ENCODE results near the gene FAM241B.

FAM241B gene

DNA sequence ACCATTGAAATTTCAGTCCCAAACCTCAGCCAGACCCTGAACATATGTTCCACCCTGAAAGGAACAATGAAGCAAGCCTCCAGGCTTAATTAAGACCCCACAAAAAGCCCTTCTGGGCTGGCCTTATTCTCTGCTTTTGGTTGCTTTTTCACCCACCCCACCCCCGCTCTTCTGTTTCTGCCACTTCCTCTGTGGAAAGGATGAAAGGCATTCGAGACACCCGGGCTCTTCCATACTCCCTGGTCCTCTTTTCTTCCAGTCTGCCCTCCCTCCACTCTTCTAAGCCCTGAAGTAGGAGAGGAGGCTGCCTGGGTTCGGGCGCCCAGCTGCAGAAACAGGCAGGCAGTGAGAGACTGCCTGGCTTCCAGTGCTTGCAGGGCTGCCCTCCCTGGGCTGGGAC, 9.4 kb upstream of the FAM241B start:
- H3K9ac ChIP-seq (ENCODE audit: low read depth, low read length): no peak overlapping the region
- H3K36me3 ChIP-seq (ENCODE audit: insufficient read depth, low read depth, low read length): no peaks in the 10 kb centered on the region
- 0 out of 2 replicates have a peak, but pooled peaks cover 6% of the 10 kb centered on the region for H3K27me3 ChIP-seq (ENCODE audit: insufficient read depth, low read length)
- no peak overlapping the region for H3K4me3 ChIP-seq (ENCODE audit: low read length)
- H3K9me3 ChIP-seq (ENCODE audit: insufficient read depth, low read depth, low read length): peaks cover 10% of the 10 kb centered on the region
- H3K4me1 ChIP-seq (ENCODE audit: insufficient read depth, low read length): no peaks in the 10 kb centered on the region
- H3K27ac ChIP-seq (ENCODE audit: low read length): no peak overlapping the region

- Histone ChIP-seq H3K27me3 (ENCODE audit: insufficient read depth, low read length) (peaks cover 27% of the 10 kb centered on the region), H3K4me1 (ENCODE audit: insufficient read depth, low read length) (no peaks in the 10 kb centered on the region), H3K9ac (ENCODE audit: low read depth, low read length) (no peak overlapping the region), H3K36me3 (ENCODE audit: insufficient read depth, low read depth, low read length) (no peaks in the 10 kb centered on the region), H3K9me3 (ENCODE audit: insufficient read depth, low read depth, low read length) (peaks cover 10% of the 10 kb centered on the region), H3K27ac (ENCODE audit: low read length) (no peak overlapping the region), H3K4me3 (ENCODE audit: low read length) (no peak overlapping the region)
Measured at GRCh38 chr10:69624245-69624786, 5.7 kb upstream of the FAM241B start.

DNA sequence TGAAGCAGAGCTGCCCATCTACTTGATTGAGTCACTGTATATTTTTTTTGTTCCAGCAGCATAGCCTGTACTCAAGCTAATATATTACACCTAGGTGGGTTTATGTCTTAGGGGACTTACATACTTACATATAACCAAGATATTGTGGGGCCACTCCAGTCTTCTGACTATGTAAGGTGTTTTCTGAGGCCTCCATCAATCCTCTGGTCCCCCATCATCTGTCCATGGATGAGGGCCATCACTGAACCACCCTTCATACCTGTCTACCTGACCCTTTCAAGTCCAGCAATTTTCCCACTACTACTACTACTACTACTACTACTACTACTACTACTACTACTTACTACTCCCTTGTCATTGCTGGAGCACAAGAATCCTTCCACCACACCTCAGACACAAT, 3.2 kb upstream of the FAM241B start:
- Histone ChIP-seq H3K4me1 (ENCODE audit: insufficient read depth, low read length) (no peaks in the 10 kb centered on the region; the same call in 1 of the 2 replicates), H3K36me3 (ENCODE audit: insufficient read depth, low read depth, low read length) (no peaks in the 10 kb centered on the region; the same call in 1 of the 2 replicates), H3K27me3 (ENCODE audit: insufficient read depth, low read length) (peaks cover 37% of the 10 kb centered on the region), H3K9ac (ENCODE audit: low read depth, low read length) (no peak overlapping the region), H3K4me3 (ENCODE audit: low read length) (no peak overlapping the region), H3K27ac (ENCODE audit: low read length) (no peak overlapping the region), H3K9me3 (ENCODE audit: insufficient read depth, low read depth, low read length) (peaks cover 10% of the 10 kb centered on the region)

- H3K36me3 ChIP-seq (ENCODE audit: insufficient read depth, low read depth, low read length): peaks cover 18% of the 10 kb centered on the region
- peaks cover 7% of the 10 kb centered on the region for H3K9me3 ChIP-seq (ENCODE audit: insufficient read depth, low read depth, low read length)
- no peak overlapping the region for H3K27ac ChIP-seq (ENCODE audit: low read length)
- H3K4me3 ChIP-seq (ENCODE audit: low read length): no peak overlapping the region
- peaks cover 37% of the 10 kb centered on the region for H3K27me3 ChIP-seq (ENCODE audit: insufficient read depth, low read length)
- H3K9ac ChIP-seq (ENCODE audit: low read depth, low read length): no peak overlapping the region
- H3K4me1 ChIP-seq (ENCODE audit: insufficient read depth, low read length): no peaks in the 10 kb centered on the region; the same call in 1 of the 2 replicates
Measured at GRCh38 chr10:69628891-69629290, 1.2 kb upstream of the FAM241B start.

- peak overlapping the region; percentile 89 for H3K4me3 ChIP-seq (ENCODE audit: low read length)
- peak overlapping the region; percentile 45; the same call in 1 of the 2 replicates for H3K9ac ChIP-seq (ENCODE audit: low read depth, low read length)
Measured at GRCh38 chr10:69629519-69629896, 539 bp upstream of the FAM241B start.

GRCh38 chr10:69630651-69631400, 779 bp downstream of the FAM241B start:
- no peaks in the 10 kb centered on the region; the same call in 1 of the 2 replicates for H3K4me1 ChIP-seq (ENCODE audit: insufficient read depth, low read length)
- H3K9me3 ChIP-seq (ENCODE audit: insufficient read depth, low read depth, low read length): no peaks in the 10 kb centered on the region
- peak overlapping the region; percentile 88 for H3K9ac ChIP-seq (ENCODE audit: low read depth, low read length)
- peak overlapping the region; percentile 89 for H3K4me3 ChIP-seq (ENCODE audit: low read length)
- peaks cover 37% of the 10 kb centered on the region for H3K27me3 ChIP-seq (ENCODE audit: insufficient read depth, low read length)
- no peak overlapping the region for H3K27ac ChIP-seq (ENCODE audit: low read length)
- H3K36me3 ChIP-seq (ENCODE audit: insufficient read depth, low read depth, low read length): peaks cover 27% of the 10 kb centered on the region

More at GRCh38 chr10:69629519-69629896, 539 bp upstream of the FAM241B start:
- peaks cover 20% of the 10 kb centered on the region for H3K36me3 ChIP-seq (ENCODE audit: insufficient read depth, low read depth, low read length)
- H3K27me3 ChIP-seq (ENCODE audit: insufficient read depth, low read length): peaks cover 37% of the 10 kb centered on the region
- no peak overlapping the region for H3K27ac ChIP-seq (ENCODE audit: low read length)
- no peaks in the 10 kb centered on the region; the same call in 1 of the 2 replicates for H3K4me1 ChIP-seq (ENCODE audit: insufficient read depth, low read length)
- peaks cover under 1% of the 10 kb centered on the region; the same call in 1 of the 2 replicates for H3K9me3 ChIP-seq (ENCODE audit: insufficient read depth, low read depth, low read length)

- H3K36me3 ChIP-seq (ENCODE audit: insufficient read depth, low read depth, low read length): peaks cover 27% of the 10 kb centered on the region
- peaks cover 33% of the 10 kb centered on the region for H3K27me3 ChIP-seq (ENCODE audit: insufficient read depth, low read length)
- no peaks in the 10 kb centered on the region; the same call in 1 of the 2 replicates for H3K4me1 ChIP-seq (ENCODE audit: insufficient read depth, low read length)
- no peak overlapping the region for H3K4me3 ChIP-seq (ENCODE audit: low read length)
- H3K27ac ChIP-seq (ENCODE audit: low read length): no peak overlapping the region
- H3K9me3 ChIP-seq (ENCODE audit: insufficient read depth, low read depth, low read length): no peaks in the 10 kb centered on the region
- H3K9ac ChIP-seq (ENCODE audit: low read depth, low read length): no peak overlapping the region
Measured at GRCh38 chr10:69631566-69631965, 1.5 kb downstream of the FAM241B start.

GRCh38 chr10:69632516-69633199, 2.6 kb downstream of the FAM241B start:
- Histone ChIP-seq H3K27ac (ENCODE audit: low read length) (no peak overlapping the region), H3K9me3 (ENCODE audit: insufficient read depth, low read depth, low read length) (no peaks in the 10 kb centered on the region), H3K4me1 (ENCODE audit: insufficient read depth, low read length) (no peaks in the 10 kb centered on the region; the same call in 1 of the 2 replicates), H3K36me3 (ENCODE audit: insufficient read depth, low read depth, low read length) (peaks cover 27% of the 10 kb centered on the region), H3K4me3 (ENCODE audit: low read length) (no peak overlapping the region), H3K9ac (ENCODE audit: low read depth, low read length) (no peak overlapping the region), H3K27me3 (ENCODE audit: insufficient read depth, low read length) (peaks cover 30% of the 10 kb centered on the region)

GRCh38 chr10:69633673-69634635, 3.9 kb downstream of the FAM241B start:
- no peak overlapping the region for H3K4me3 ChIP-seq (ENCODE audit: low read length)
- no peak overlapping the region for H3K9ac ChIP-seq (ENCODE audit: low read depth, low read length)
- H3K4me1 ChIP-seq (ENCODE audit: insufficient read depth, low read length): no peaks in the 10 kb centered on the region; the same call in 1 of the 2 replicates
- peaks cover 27% of the 10 kb centered on the region for H3K36me3 ChIP-seq (ENCODE audit: insufficient read depth, low read depth, low read length)
- no peak overlapping the region for H3K27ac ChIP-seq (ENCODE audit: low read length)
- peaks cover 20% of the 10 kb centered on the region for H3K27me3 ChIP-seq (ENCODE audit: insufficient read depth, low read length)
- H3K9me3 ChIP-seq (ENCODE audit: insufficient read depth, low read depth, low read length): no peaks in the 10 kb centered on the region

DNA sequence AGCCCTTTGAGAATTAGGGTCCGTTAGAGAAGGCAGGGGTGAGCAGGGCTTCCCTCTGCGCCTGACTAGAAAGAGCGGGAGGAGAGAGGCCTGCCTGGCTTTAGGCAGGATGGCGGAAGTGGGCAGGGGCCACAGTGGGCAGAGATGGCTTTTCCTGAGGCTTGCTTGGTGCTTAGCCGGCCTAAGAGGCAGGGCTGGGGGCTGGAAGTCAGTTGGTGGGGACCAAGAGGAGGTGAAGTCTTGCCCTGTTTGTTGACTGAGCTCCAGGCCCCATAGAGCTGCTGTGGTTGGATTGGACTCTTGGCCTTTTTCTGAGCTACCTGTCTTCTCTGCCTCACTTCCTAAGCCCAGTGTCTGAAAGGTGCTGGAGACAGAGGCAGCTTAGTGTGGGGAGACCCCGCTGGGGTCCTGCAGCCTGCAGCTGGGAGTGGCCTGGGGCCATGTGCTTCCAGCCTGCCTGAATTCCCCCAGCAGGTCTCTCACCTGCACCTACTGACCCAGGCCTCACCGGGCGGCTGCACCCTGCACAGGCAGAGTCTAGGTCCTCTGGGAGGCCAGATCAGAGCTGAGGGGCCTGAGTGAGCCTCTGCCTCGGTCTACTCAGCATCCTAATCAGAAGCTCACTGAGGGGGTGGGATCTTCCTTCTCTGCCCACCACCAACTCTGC, 4.8 kb downstream of the FAM241B start:
- no peaks in the 10 kb centered on the region for H3K9me3 ChIP-seq (ENCODE audit: insufficient read depth, low read depth, low read length)
- no peak overlapping the region for H3K9ac ChIP-seq (ENCODE audit: low read depth, low read length)
- H3K4me3 ChIP-seq (ENCODE audit: low read length): no peak overlapping the region
- H3K27me3 ChIP-seq (ENCODE audit: insufficient read depth, low read length): peaks cover 12% of the 10 kb centered on the region
- peaks cover 27% of the 10 kb centered on the region for H3K36me3 ChIP-seq (ENCODE audit: insufficient read depth, low read depth, low read length)
- H3K4me1 ChIP-seq (ENCODE audit: insufficient read depth, low read length): no peaks in the 10 kb centered on the region; the same call in 1 of the 2 replicates
- no peak overlapping the region for H3K27ac ChIP-seq (ENCODE audit: low read length)

Measured in iPS-20b (cell line).